Stimulated activated CD8-positive, alpha-beta memory T cell treated with anti-CD3 and anti-CD28 coated beads, Interleukin-4, amount 100 ng/mL, for 24 hours (primary cell): Measurements from ENCODE around the gene RNU6-1.

Experiments
- DNase-seq: peaks from one replicate; pipeline ENCODE4 v3.0.0-alpha.2; 2020; ENCODE audit warnings: low read depth

RNU6-1 gene

GRCh38 chr15:67832897-67833709 lies 6.7 kb downstream of the RNU6-1 start:
- no peak for DNase-seq

DNA sequence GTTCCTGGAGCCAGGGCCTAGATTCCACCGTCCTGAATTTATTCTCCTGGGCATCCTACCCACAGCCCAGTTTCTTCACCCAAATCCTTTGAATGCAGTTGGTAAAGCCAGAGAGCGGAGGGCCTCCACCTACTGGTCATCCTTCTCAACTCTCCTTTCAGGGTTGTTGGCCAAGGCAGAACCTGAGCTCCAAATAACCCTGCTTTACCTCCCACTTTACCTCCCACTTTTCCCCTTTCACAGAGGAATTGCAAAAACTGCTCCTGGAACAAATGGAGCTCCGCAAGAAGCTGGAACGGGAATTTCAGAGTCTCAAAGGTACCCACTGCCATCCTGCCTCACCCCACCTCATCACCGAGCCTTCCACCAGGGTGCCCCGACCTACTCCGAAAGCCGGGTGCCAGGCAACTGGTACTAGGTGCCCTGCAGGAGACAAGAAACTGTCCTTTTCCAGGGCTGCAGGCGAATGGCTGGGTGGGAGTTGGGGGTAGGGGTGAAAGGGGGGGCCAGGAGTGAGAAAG lies 7.8 kb downstream of the RNU6-1 start:
- no peak for DNase-seq

GRCh38 chr15:67831363-67831762 lies 8.5 kb downstream of the RNU6-1 start:
- no peak for DNase-seq

DNA sequence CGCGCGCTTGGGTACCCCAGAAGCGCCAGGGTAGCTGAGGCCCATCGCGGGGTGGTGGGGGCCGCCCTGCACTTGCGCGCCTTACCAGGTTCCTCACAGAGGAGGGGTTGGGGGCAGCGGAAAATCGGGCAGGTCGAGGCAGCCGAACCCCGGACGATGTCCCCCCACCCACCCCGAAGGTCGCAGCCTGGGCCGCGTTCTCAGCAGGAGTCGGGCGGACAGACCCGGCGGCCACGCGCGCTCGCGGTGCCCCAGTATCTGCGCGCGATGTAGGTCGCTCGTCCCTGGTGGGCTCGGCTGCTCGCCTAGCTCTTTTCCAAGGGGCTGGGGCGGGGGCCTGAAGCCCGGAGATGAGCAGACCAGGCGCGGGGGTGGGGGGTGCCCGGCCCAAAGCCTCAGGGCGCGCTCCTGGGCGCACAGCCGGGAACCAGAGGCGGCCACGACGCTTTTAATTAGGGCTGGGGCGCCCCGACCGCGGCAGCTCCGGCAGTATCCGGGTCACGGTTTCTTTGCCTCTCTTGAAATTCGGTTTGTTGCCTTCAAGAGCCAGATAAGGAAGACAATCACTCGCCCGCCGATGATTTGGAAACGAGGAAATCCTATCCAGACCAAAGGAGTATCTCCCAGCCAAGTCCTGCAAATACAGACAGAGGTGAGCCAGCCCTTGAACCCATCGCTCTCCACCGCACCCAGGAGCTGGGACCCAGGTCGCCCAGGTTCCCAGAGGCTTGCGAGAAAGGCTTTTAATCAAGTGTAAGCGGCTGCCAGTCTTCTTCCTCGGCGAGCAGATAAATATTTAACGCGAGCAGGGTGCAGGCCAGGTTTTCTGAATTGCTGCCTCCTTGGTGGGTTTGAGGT lies 10.0 kb downstream of the RNU6-1 start:
- no peak for DNase-seq

DNA sequence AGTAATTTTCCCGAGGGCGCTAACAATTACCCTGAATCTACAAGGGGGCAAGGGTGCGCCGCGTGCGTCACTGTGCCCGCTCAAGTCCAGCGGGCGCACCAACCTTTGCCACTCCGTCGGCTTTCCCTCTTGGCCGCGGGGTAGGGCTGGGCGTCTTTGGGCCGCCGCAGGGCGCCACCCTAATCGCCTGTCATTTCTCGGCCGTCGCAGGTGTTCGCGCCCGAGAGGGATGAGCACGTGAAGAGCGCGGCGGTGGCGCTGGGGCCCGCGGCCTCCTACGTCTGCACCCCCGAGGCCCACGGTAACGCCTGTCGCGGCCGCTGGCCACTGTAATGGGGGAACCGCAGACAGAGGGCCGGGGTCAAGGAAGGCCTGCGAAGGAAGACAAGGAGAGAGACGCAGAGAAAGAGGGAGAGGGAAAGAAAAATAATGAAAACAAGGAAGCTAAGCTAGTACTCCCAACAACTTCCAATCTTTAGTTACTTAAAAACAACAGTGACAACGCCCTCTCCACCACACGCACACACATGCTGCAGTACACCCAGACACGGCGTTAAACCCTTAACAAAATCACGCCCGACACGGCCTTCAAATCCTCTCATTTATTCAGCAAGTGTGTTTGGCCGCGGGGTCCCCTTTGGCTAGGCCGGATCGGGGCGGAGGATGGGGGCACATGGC lies 10.7 kb downstream of the RNU6-1 start:
- no peak for DNase-seq

DNA sequence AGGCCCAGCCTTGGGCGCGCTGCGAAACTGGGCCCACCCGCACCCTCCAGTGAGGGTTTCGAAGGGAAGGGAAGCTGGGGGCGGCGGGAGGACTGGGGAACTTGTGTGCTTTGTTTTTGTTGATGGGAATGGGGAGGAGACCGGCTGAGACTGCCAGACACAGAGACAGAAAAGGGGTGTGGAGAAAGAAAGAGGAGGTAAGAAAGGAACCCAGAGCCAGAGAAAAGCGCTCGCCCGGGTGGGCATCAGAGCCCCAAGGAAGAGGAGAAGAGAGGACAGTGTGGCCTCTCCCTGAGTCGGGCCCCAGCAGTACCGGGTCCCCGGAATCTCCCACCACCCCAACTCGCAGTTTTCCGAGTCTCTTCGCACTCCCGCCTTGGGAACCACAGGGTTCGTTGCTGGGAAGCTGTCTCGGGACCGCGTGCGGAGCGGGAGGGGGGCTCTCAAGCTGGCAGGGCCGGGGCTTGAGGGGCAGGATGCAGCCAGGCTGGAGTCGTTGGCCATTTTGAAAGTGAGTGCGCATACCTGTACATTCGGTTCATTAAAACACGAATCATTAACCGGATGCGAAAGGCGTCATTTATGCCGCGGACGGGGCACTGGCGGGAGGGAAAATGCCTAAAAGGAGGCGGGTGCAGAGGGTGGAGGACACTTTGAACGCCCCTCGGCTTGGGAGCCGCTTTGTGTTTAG lies 11.4 kb downstream of the RNU6-1 start:
- DNase-seq: no peak

DNA sequence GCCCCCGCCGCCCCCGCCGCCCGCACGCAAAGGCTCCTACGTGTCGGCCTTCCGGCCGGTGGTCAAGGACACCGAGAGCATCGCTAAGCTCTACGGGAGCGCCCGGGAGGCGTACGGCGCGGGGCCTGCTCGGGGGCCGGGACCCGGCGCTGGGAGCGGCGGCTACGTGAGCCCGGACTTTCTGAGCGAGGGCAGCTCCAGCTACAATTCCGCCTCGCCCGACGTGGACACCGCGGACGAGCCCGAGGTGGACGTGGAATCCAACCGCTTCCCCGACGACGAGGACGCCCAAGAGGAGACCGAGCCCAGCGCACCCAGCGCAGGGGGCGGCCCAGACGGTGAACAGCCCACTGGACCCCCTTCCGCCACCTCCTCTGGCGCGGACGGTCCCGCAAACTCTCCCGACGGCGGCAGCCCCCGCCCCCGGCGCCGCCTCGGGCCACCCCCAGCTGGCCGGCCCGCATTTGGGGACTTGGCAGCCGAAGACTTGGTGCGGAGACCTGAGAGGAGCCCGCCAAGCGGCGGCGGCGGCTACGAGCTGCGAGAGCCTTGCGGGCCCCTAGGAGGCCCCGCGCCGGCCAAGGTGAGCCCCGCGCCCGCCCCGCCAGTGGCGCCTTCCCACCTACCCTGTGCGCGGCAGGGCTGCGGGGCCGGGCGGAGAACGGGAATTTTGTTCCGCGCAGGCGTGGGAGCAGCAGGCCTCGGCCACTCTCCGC lies 12.1 kb downstream of the RNU6-1 start:
- no peak for DNase-seq

GRCh38 chr15:67826717-67827561 lies 12.9 kb downstream of the RNU6-1 start:
- DNase-seq: no peak

GRCh38 chr15:67825881-67826716 lies 13.7 kb downstream of the RNU6-1 start:
- no peak for DNase-seq

DNA sequence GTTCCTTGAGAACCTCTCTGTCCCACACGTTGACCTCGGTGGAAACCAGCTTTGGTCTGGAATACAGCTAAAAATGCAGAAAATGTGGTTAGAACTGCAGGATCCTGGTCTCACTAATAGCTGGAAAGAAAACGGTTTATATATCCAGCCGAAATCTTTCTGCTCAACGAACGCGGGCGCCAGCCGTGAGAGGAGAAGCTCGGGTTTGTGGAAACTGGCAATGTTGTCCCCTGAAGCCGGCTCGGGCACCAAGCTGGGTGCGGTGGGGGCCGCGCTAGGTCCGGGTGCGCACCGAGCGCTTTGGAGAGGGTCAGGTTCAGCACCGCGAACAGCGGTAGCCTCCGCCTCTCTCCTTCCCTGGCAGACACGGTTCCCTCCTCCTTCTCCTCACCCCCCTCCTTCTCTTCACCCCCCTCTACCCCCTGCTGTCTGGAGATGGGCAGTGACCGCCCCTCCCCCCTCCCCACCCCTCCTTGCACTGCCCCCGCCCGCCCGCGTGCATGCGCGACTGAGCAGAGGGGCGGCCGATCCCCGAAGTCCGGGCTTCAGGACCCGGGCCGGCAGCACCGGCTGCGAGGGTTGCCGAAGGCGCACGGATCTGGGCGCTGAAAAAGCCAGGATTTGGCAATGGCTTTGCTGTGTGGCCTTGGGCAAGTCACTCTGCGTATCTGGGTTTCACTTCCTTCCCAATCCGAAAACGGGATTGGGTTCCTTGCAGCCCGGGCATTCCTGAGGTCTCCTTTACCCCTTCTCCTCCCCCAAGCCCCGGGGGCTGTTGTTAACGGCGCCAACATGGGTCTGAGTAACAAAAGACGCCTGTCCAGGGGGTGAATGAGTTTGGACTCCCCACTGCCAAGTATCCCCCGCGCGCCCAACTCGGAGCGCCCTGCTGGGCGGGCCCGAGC lies 14.6 kb downstream of the RNU6-1 start, which contains the start of gene SKOR1:
Gene SKOR1, plus strand, starts transcription at position 534 of the 905 bp plus-strand sequence. Its CDS starts 94 bp downstream, at position 628.
- DNase-seq: no peak

- DNase-seq: no peak
Observed at GRCh38 chr15:67824197-67824968, 15.5 kb downstream of the RNU6-1 start.

GRCh38 chr15:67823314-67824196 lies 16.3 kb downstream of the RNU6-1 start:
- DNase-seq: no peak

- no peak for DNase-seq
Observed at GRCh38 chr15:67822537-67823313, 17.1 kb downstream of the RNU6-1 start.

GRCh38 chr15:67821784-67822440 lies 17.9 kb downstream of the RNU6-1 start:
- no peak for DNase-seq
